A549 (cell line): ENCODE measurements around the gene DFFB. TPM values are rescaled to one million over a fixed set of nuclear protein-coding genes. Genes with fewer than 3 reads are reported as not detected.

Experiments used
- ATAC-seq, 2 experiments: fragments of 200-7000 bp in 1 of 2; fragments of >200 bp in 1 of 2; cut with Nextera tagmentation in 1 of 2; cut with Tn5 transposase in 1 of 2; 3 replicates each; pipeline versions ENCODE4 v1.8.0 to v1.9.1; 2018 to 2020; ENCODE audit warnings: mild to moderate bottlenecking in 1 of 2, moderate library complexity in 1 of 2
- CTCF ChIA-PET: fragments of 300-600 bp; sonication (Branson Sonifier 250); formaldehyde crosslinking; extraction: SDS; loops from one replicate; lab custom pipeline; 2021; ENCODE audit warnings: antibody characterized with exemption, inconsistent platforms; lab: Yijun Ruan, JAX
- POLR2A ChIA-PET: fragments of 350-600 bp; formaldehyde crosslinking; extraction: SDS; loops from one replicate; lab custom pipeline; 2021; ENCODE audit warnings: antibody characterized with exemption, inconsistent platforms; lab: Yijun Ruan, JAX
- DNase-seq, 2 experiments: peaks; one replicate each; pipeline versions ENCODE4 v3.0.0 to v3.0.0-alpha.2; 2011 to 2016; ENCODE audit warnings: low read depth in 1 of 2, low spot score in 1 of 2
- FAIRE-seq: peaks from 2 replicates; lab custom pipeline; 2011; peaks lifted over from hg19 to GRCh38; lab: Jason Lieb, UNC
- H3K27ac ChIP-seq, 2 experiments: fragments of >200 bp; sonication (Bioruptor Twin); formaldehyde crosslinking; 3 replicates each; pipeline ENCODE4 v1.5.1; 2016 to 2017
- H3K4me1 ChIP-seq: fragments of >200 bp; sonication (Bioruptor Twin); formaldehyde crosslinking; 3 replicates; pipeline ENCODE4 v1.6.1; 2016
- H3K4me2 ChIP-seq: fragments of >200 bp; sonication (Bioruptor Twin); formaldehyde crosslinking; 3 replicates; pipeline ENCODE4 v1.6.1; 2016
- H3K4me3 ChIP-seq: fragments of >200 bp; sonication (Bioruptor Twin); formaldehyde crosslinking; 3 replicates; pipeline ENCODE4 v1.5.1; 2016
- H3K9me3 ChIP-seq: fragments of >200 bp; sonication (Bioruptor Twin); formaldehyde crosslinking; 3 replicates; pipeline ENCODE4 v1.6.1; 2016
- BHLHE40 ChIP-seq: IDR thresholded peaks from 2 replicates; pipeline ENCODE4 v1.6.1; 2012; ENCODE audit warnings: low read depth, low read length, inconsistent platforms
- CBX8 ChIP-seq: fragments of 200-600 bp; sonication (generic); IDR thresholded peaks from 2 replicates; pipeline ENCODE4 v1.6.1; 2016
- CHD4 ChIP-seq: fragments of 200-600 bp; sonication (generic); IDR thresholded peaks from 2 replicates; pipeline ENCODE4 v1.6.1; 2016; ENCODE audit warnings: antibody characterized with exemption, mild to moderate bottlenecking, borderline replicate concordance
- EHF ChIP-seq: fragments of 250-450 bp; sonication (Bioruptor Pico); IDR thresholded peaks from 2 replicates; pipeline ENCODE4 v1.5.0; 2020; ENCODE audit warnings: mild to moderate bottlenecking
- ESRRA ChIP-seq: fragments of 150-350 bp; IDR thresholded peaks from 2 replicates; pipeline ENCODE4 v1.6.1; 2014; ENCODE audit warnings: mild to moderate bottlenecking, low read length, borderline replicate concordance
- HOXB13 ChIP-seq: fragments of 250-450 bp; sonication (Bioruptor Pico); IDR thresholded peaks from 2 replicates; pipeline ENCODE4 v1.5.0; 2020; ENCODE audit warnings: low read depth, mild to moderate bottlenecking, moderate library complexity
- KDM1A ChIP-seq: fragments of 200-600 bp; sonication (generic); IDR thresholded peaks from 2 replicates; pipeline ENCODE4 v1.6.1; 2016; ENCODE audit warnings: low read depth, mild to moderate bottlenecking
- KDM5A ChIP-seq: fragments of 200-600 bp; sonication (generic); IDR thresholded peaks from 2 replicates; pipeline ENCODE4 v1.6.1; 2016; ENCODE audit warnings: antibody characterized with exemption, mild to moderate bottlenecking
- MAZ ChIP-seq: fragments of 150-350 bp; IDR thresholded peaks from 2 replicates; pipeline ENCODE4 v1.6.1; 2014; ENCODE audit warnings: antibody characterized with exemption, low read depth, low read length, borderline replicate concordance
- NPAS2 ChIP-seq: fragments of 250-450 bp; sonication (Bioruptor Pico); IDR thresholded peaks from 2 replicates; pipeline ENCODE4 v1.8.0; 2022; ENCODE audit warnings: mild to moderate bottlenecking, moderate library complexity, borderline replicate concordance
- PHF8 ChIP-seq: fragments of 200-600 bp; sonication (generic); IDR thresholded peaks from 2 replicates; pipeline ENCODE4 v1.6.1; 2016; ENCODE audit warnings: low read depth, mild to moderate bottlenecking, antibody characterized with exemption, moderate library complexity, borderline replicate concordance
- POLR2A ChIP-seq: IDR thresholded peaks from 2 replicates; pipeline ENCODE4 v1.6.1; 2012; ENCODE audit warnings: mild to moderate bottlenecking, low read length
- POLR2AphosphoS2 ChIP-seq: conservative IDR thresholded peaks from 2 replicates; pipeline ENCODE4 v1.6.1; 2012; ENCODE audit warnings: low read length, improper control_type of control experiment, inconsistent platforms
- RFX5 ChIP-seq: fragments of 450-650 bp; IDR thresholded peaks from 2 replicates; pipeline ENCODE4 v1.7.1; 2014; ENCODE audit warnings: antibody characterized with exemption, mild to moderate bottlenecking, moderate library complexity
- TFCP2L1 ChIP-seq: fragments of 250-450 bp; sonication (Bioruptor Pico); IDR thresholded peaks from 2 replicates; pipeline ENCODE4 v1.5.0; 2021; ENCODE audit warnings: mild to moderate bottlenecking
- TP53 ChIP-seq: fragments of 250-450 bp; sonication (Bioruptor Pico); IDR thresholded peaks from 2 replicates; pipeline ENCODE4 v1.5.0; 2021; ENCODE audit warnings: mild to moderate bottlenecking, moderate library complexity
- ZFP36 ChIP-seq: fragments of 450-650 bp; IDR thresholded peaks from 2 replicates; pipeline ENCODE4 v1.6.1; 2014; ENCODE audit warnings: borderline replicate concordance; ENCODE audit not compliant: partially characterized antibody
- ZSCAN20 ChIP-seq: fragments of 250-450 bp; sonication (Bioruptor Pico); IDR thresholded peaks from 2 replicates; pipeline ENCODE4 v1.8.0; 2022; ENCODE audit warnings: mild to moderate bottlenecking, moderate library complexity
- whole genome bisulfite sequencing: methylation state at CpG from one replicate; pipeline ENCODE4 v1.1.6; 2017; ENCODE audit errors: missing lambda C conversion rate; 5-methylcytosine and 5-hydroxymethylcytosine counted together
- polyA plus RNA-seq, 4 experiments: library from polyadenylated mRNA; depleted of rRNA in 3 of 4; stranded (reverse); fragments of >200 nt; fragmentation: RNase III in 1 of 4; extraction: RNeasy Plus Mini Kit Qiagen cat#74134 plus additional on column Dnase treatment in 1 of 4; gene quantifications; 2 replicates in 3 of 4; 3 replicates in 1 of 4; pipeline ENCODE4 v1.2.3, GENCODE V29; 2011 to 2017
- TF ChIP-seq, protein P1 (sequence below): IDR thresholded peaks from 2 replicates; pipeline ENCODE4 v1.6.1; 2012; ENCODE audit warnings: low read depth, borderline replicate concordance
- TF ChIP-seq, protein P2 (sequence below): fragments of 200-600 bp; sonication (generic); IDR thresholded peaks from 2 replicates; pipeline ENCODE4 v1.6.1; 2016; ENCODE audit warnings: antibody characterized with exemption, mild to moderate bottlenecking, moderate library complexity
- TF ChIP-seq, protein P3 (sequence below): IDR thresholded peaks from 2 replicates; pipeline ENCODE4 v1.6.1; 2012
- TF ChIP-seq, protein P4 (sequence below): fragments of >200 bp; sonication (Bioruptor Twin); formaldehyde crosslinking; IDR thresholded peaks from 3 replicates; pipeline ENCODE4 v1.6.1; 2016

Gene DFFB
- polyA plus RNA-seq, 2 of the 4 experiments (the other 2 are of a cell fraction) = 2.5 to 3.7 TPM

DNA sequence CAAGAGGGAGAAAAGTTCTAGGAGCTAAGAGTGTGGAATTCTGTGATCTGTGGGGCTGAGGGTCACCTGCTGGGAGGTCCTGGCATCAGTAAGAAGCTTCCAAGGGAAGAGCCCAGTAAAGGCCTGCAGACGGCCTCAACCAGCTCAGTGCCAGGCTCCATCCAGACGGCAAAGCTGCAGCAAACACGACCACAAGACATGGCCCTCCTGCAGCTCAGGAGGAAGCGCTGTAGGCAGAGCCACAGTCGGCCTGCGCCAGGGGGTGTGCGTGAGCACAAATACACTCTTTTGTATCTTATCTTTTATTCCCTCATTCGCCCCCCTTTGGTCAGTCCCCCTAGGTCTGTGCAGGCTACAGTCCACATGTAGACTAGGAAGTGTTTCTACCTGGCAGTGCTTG, 29.4 kb downstream of the DFFB start:
- Histone ChIP-seq H3K4me3 (no peak overlapping the region), H3K4me1 (no peaks in the 10 kb centered on the region), H3K27ac (no peak overlapping the region), H3K9me3 (no peaks in the 10 kb centered on the region), H3K4me2 (no peak overlapping the region)
- TF ChIP-seq, protein P1, sequence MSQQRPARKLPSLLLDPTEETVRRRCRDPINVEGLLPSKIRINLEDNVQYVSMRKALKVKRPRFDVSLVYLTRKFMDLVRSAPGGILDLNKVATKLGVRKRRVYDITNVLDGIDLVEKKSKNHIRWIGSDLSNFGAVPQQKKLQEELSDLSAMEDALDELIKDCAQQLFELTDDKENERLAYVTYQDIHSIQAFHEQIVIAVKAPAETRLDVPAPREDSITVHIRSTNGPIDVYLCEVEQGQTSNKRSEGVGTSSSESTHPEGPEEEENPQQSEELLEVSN = no peak
- no peak for TF ChIP-seq NPAS2
- no peak for TF ChIP-seq ESRRA
- no peak for TF ChIP-seq BHLHE40
- no peak for TF ChIP-seq TP53 (CRISPR knock-in tag)
- TF ChIP-seq, protein P2, sequence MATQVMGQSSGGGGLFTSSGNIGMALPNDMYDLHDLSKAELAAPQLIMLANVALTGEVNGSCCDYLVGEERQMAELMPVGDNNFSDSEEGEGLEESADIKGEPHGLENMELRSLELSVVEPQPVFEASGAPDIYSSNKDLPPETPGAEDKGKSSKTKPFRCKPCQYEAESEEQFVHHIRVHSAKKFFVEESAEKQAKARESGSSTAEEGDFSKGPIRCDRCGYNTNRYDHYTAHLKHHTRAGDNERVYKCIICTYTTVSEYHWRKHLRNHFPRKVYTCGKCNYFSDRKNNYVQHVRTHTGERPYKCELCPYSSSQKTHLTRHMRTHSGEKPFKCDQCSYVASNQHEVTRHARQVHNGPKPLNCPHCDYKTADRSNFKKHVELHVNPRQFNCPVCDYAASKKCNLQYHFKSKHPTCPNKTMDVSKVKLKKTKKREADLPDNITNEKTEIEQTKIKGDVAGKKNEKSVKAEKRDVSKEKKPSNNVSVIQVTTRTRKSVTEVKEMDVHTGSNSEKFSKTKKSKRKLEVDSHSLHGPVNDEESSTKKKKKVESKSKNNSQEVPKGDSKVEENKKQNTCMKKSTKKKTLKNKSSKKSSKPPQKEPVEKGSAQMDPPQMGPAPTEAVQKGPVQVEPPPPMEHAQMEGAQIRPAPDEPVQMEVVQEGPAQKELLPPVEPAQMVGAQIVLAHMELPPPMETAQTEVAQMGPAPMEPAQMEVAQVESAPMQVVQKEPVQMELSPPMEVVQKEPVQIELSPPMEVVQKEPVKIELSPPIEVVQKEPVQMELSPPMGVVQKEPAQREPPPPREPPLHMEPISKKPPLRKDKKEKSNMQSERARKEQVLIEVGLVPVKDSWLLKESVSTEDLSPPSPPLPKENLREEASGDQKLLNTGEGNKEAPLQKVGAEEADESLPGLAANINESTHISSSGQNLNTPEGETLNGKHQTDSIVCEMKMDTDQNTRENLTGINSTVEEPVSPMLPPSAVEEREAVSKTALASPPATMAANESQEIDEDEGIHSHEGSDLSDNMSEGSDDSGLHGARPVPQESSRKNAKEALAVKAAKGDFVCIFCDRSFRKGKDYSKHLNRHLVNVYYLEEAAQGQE = no peak
- TF ChIP-seq ZFP36 = no peak
- no peak for TF ChIP-seq HOXB13 (CRISPR knock-in tag)
- TF ChIP-seq KDM5A = no peak
- no peak for TF ChIP-seq MAZ
- TF ChIP-seq PHF8 = no peak
- TF ChIP-seq POLR2A = no peak
- no peak for TF ChIP-seq RFX5
- no peak for TF ChIP-seq CBX8
- TF ChIP-seq TFCP2L1 (CRISPR knock-in tag) = no peak
- no peak for TF ChIP-seq KDM1A
- TF ChIP-seq CHD4 = no peak
- TF ChIP-seq, protein P3, sequence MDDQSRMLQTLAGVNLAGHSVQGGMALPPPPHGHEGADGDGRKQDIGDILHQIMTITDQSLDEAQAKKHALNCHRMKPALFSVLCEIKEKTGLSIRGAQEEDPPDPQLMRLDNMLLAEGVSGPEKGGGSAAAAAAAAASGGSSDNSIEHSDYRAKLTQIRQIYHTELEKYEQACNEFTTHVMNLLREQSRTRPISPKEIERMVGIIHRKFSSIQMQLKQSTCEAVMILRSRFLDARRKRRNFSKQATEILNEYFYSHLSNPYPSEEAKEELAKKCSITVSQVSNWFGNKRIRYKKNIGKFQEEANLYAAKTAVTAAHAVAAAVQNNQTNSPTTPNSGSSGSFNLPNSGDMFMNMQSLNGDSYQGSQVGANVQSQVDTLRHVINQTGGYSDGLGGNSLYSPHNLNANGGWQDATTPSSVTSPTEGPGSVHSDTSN = no peak
- TF ChIP-seq EHF (CRISPR knock-in tag) = no peak
- ChIA-PET CTCF (no interaction called here), POLR2A (no interaction called here)
- ATAC-seq (no peak), FAIRE-seq (no peak), DNase-seq (no peak)
- WGBS = 89% methylated on average over 8 of the region's 8 CpGs

DNA sequence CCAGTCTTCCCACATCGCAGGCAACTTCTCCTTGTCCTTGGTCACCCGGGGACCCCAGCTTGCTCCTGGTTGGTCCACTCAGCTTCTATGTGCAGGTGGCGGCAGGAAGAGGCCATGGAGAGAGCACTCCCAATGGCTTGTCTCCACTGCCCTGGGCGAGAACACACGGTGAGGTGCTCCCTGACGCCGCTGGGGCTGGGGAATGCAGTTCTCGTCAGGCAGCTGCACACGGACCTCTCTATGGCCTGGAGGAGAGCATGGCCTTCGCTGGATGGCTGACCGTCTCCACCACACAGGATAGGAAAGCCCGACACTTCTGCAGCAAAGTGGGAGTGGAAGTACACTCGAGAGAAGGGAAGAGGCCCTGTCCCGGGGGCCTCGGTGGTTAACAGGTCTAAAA, 31.0 kb downstream of the DFFB start:
- FAIRE-seq (no peak), ATAC-seq (no peak), DNase-seq (no peak)
- H3K27ac ChIP-seq = no peak overlapping the region
- ChIA-PET POLR2A (no interaction called here), CTCF (interaction anchor here (1.0 kb wide), 1 partner anchor 15 kb away, joined by 3 read pairs; no protein-coding TSS in a partner anchor)
- H3K4me1 ChIP-seq = no peaks in the 10 kb centered on the region
- no peak overlapping the region for H3K4me3 ChIP-seq
- H3K9me3 ChIP-seq = no peaks in the 10 kb centered on the region
- no peak overlapping the region for H3K4me2 ChIP-seq
- TF ChIP-seq, protein P3 = no peak
- TF ChIP-seq PHF8 (no peak), POLR2AphosphoS2 (no peak), ZSCAN20 (CRISPR knock-in tag) (no peak)
- TF ChIP-seq, protein P4, sequence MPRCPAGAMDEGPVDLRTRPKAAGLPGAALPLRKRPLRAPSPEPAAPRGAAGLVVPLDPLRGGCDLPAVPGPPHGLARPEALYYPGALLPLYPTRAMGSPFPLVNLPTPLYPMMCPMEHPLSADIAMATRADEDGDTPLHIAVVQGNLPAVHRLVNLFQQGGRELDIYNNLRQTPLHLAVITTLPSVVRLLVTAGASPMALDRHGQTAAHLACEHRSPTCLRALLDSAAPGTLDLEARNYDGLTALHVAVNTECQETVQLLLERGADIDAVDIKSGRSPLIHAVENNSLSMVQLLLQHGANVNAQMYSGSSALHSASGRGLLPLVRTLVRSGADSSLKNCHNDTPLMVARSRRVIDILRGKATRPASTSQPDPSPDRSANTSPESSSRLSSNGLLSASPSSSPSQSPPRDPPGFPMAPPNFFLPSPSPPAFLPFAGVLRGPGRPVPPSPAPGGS = no peak
- TF ChIP-seq, all 56 proteins: peak for 0
- WGBS = 83% methylated on average over 14 of the region's 15 CpGs
